ENCODE measurements around the gene DAGLB.
"Not testable (repeated sequence)": the region's sequence is repeated elsewhere in the genome, so short reads cannot be mapped to it uniquely, and the experiment has no call there.

The DAGLB gene

DNA sequence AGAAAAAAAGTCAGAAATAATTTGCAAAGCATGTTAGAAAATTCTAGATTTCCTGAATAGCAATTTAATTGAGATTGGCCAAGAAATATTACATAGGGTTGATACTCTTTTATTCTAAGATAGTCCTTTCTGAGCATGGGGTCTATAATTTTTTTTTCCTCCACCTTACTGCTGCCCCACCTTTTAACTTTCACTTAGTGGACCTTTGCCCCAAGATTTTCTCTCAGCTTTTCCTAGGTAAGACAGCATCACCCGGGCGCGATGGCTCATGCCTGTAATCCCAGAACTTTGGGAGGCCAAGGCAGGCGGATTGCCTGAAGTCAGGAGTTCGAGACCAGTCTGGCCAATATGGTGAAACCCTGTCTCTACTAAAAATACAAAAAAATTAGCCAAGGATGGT is 69.2 kb downstream of the DAGLB start:
- not testable (repeated sequence) for DNase-seq (ENCODE audit: low read depth in 4 of 4, low spot score in 1 of 4)

DNA sequence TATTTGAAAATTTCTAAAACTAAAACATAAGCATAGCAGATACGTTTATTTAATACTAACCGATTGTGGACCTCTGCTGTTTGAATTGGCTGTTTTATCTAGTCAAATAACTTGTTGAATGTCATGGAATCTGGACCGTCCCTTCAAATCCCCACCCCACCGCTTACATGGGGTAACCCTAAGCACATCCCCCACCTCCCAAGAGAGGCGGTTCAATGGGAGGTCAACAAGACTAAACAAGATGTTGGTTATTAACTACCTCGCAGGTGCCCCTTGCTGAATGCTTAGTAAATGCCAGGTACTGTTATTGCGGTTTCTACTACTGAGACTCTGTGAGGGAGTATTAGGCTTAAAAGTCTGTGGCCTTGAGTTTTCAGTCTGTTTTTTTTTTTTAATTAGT is 70.9 kb downstream of the DAGLB start:
- DNase-seq (ENCODE audit: low read depth in 4 of 4, low spot score in 1 of 4) = no peak

DNA sequence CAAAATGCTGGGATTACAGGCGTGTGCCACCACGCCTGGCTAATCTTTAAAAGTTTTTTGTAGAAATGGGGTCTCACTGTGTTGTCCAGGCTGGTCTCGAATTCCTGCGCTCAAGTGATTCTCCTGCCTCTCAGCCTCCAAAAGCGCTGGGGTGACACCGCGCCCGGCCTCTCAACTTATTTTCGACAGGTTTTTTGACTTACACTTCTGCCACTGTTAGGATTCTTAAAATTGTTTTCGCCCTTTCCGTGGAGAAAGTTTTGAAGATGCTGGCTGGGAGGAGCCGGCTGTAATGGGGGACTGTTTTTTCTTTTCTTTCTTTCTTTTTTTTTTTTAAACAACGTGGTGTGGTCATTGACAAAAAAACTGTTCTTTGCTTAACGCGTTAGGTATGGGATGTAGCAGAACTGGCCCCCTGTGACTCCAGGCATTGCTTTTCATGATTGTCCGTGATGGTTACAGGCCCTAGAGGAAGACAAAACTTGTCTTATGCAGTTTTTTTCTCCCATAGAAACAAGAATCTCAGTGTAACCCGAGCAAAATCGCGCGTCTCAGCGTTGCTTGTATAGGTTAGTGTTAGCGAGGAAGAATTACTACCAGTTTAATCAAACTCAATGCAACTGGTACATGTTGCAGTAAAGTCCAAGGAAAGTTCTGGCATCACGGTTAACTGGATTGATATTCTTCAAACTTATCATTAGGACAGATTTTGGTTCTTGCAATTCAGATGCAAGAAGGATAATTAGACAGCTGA is 72.2 kb downstream of the DAGLB start:
- DNase-seq (ENCODE audit: low read depth in 4 of 4, low spot score in 1 of 4) = no peak

DNA sequence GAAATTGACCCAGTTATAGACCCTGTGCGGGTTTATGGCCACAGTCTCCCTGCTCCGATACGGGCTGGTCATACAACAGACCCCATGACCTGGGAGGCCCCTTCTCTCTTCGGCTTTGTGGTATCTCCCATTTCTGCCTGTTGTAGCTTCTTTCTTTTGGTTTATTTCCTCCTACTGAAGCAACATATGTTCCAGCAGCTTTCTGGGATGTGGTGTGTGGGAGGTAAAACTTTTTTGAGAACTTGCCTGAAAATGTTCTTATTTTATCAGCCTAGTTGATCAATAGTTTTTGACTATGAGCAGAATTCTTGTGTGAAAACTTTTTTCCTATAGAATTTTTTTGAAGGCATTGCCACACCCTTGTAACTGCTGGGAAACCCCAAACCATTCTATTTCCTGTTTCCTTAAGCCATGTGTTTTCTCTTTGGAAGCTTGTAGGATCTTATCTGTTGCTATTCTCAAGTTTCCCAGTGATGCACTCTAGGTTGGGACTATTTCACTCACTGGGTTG is 80.0 kb downstream of the DAGLB start:
- no peak for DNase-seq (ENCODE audit: low read depth in 4 of 4, low spot score in 1 of 4)

DNA sequence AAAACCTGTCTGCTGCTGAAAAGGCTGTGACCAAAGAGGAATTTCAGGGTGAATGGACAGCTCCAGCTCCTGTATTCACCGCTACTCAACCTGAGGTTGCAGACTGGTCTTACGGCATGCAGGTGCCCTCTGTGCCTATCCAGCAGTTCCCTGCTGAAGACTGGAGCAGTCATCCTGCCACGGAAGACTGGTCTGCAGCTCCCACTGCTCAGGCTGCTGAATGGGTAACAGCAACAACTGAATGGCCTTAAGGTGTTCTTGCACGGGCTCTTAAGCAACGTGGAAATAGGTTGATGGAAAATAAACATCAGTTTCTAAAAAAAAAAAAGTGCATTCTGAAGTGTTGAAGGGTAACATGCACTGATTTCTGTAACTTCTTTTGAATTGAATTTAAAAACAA is 82.3 kb downstream of the DAGLB start:
- no peak for DNase-seq (ENCODE audit: low read depth in 4 of 4, low spot score in 1 of 4)

DNA sequence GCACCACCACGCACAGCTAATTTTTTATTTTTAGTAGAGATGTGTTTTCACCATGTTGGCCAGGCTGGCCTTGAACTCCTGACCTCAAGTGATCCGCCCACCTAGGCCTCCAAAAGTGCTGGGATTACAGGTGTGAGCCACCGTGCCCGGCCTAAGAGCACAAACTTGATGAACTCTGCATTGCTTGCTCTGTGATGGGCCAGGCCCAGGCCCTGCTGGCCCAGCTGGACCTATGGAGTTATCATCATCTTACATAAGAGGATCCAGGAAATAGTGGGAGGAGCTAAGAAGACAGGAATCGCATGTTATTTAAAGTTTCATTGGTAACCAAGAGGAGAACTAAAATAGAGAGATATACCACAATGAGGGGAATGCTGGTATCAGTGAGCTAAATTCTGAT is 86.9 kb downstream of the DAGLB start:
- no peak for DNase-seq (ENCODE audit: low read depth in 4 of 4, low spot score in 1 of 4)

DNA sequence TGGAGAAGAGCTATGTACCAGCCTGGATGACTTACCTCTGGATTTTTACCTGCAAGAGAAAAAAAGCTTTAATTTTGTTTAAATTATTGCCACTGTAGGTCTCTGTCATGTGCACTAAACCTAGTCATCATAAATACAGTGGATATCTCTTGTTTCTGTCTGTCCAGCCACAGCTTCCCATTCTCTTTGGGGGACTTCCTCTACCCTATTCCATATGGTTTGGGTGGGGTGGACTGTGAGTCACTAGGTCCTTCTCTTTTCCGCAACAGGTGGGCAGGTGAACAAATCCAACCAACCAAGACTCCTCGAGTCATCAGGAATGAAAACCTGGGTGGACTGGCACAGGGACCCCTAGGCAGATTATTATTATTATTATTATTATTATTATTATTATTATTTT is 88.0 kb downstream of the DAGLB start:
- DNase-seq (ENCODE audit: low read depth in 4 of 4, low spot score in 1 of 4) = no peak
